IMR-90 (cell line): Measurements from ENCODE around the gene KRT8. TPM values are rescaled to one million over a fixed set of nuclear protein-coding genes. Genes with fewer than 3 reads are reported as not detected.

Experiments
- ATAC-seq: fragments of 200-7000 bp; cut with Tn5 transposase; 2 replicates; pipeline ENCODE4 v1.9.1; 2020; ENCODE audit warnings: low read depth, mild to moderate bottlenecking, moderate library complexity
- BruUV-seq: library from RNA; stranded (reverse); fragments of 400-500 nt; replicated peaks from 2 replicates; lab custom pipeline; 2021; lab: Mats Ljungman, UMichigan
- CTCF ChIA-PET: fragments of 300-600 bp; formaldehyde crosslinking; extraction: SDS; loops from one replicate; lab custom pipeline; 2021; ENCODE audit warnings: antibody characterized with exemption; lab: Yijun Ruan, JAX
- POLR2A ChIA-PET: fragments of 300-600 bp; sonication (Branson Sonifier 250); formaldehyde crosslinking; loops from one replicate; lab custom pipeline; 2022; ENCODE audit warnings: antibody characterized with exemption; ENCODE audit not compliant: unreplicated experiment; lab: Charles Lee
- DNase-seq: peaks from one replicate; pipeline ENCODE4 v3.0.0; 2013
- H2AFZ ChIP-seq: replicated peaks from 2 replicates; pipeline ENCODE3; 2013; ENCODE audit warnings: low read length, mild to moderate bottlenecking; ENCODE audit not compliant: poor library complexity
- H2AK5ac ChIP-seq: 2 replicates; pipeline ENCODE4 v1.6.1; 2013; ENCODE audit warnings: low read depth, low read length, inconsistent platforms
- H2AK9ac ChIP-seq: replicated peaks from 2 replicates; pipeline ENCODE3; 2013; ENCODE audit warnings: mild to moderate bottlenecking, low read depth, low read length, moderate library complexity; ENCODE audit not compliant: poor library complexity
- H2BK120ac ChIP-seq: 2 replicates; pipeline ENCODE4 v1.6.1; 2013; ENCODE audit warnings: low read depth, low read length, inconsistent platforms
- H2BK15ac ChIP-seq: 3 replicates; pipeline ENCODE4 v1.6.1; 2013; ENCODE audit warnings: low read depth, low read length, inconsistent platforms
- H2BK20ac ChIP-seq: 2 replicates; pipeline ENCODE4 v1.6.1; 2013; ENCODE audit warnings: low read depth, mild to moderate bottlenecking, inconsistent platforms, low read length, moderate library complexity
- H2BK5ac ChIP-seq: 2 replicates; pipeline ENCODE4 v1.6.1; 2013; ENCODE audit warnings: mild to moderate bottlenecking, low read depth, low read length, inconsistent platforms; ENCODE audit not compliant: poor library complexity, severe bottlenecking
- H3K14ac ChIP-seq: replicated peaks from 2 replicates; pipeline ENCODE4 v1.6.1; 2013; ENCODE audit warnings: low read depth, low read length, inconsistent platforms
- H3K18ac ChIP-seq: 2 replicates; pipeline ENCODE4 v1.6.1; 2013; ENCODE audit warnings: low read depth, low read length, control low read depth
- H3K23ac ChIP-seq: 2 replicates; pipeline ENCODE4 v1.6.1; 2013; ENCODE audit warnings: low read depth, low read length, inconsistent platforms
- H3K27ac ChIP-seq: 2 replicates; pipeline ENCODE4 v1.5.1; 2013; ENCODE audit warnings: mild to moderate bottlenecking, control low read depth, low read length; ENCODE audit not compliant: insufficient read depth
- H3K27me3 ChIP-seq: 2 replicates; pipeline ENCODE4 v1.6.1; 2013; ENCODE audit warnings: low read length; ENCODE audit not compliant: control insufficient read depth, insufficient read depth
- H3K36me3 ChIP-seq: 2 replicates; pipeline ENCODE4 v1.6.1; 2013; ENCODE audit warnings: low read length, mixed read lengths; ENCODE audit not compliant: control insufficient read depth, insufficient read depth
- H3K4ac ChIP-seq: 2 replicates; pipeline ENCODE4 v1.6.1; 2013; ENCODE audit warnings: low read depth, low read length, inconsistent platforms
- H3K4me1 ChIP-seq: 2 replicates; pipeline ENCODE4 v1.6.1; 2013; ENCODE audit warnings: low read length, mixed read lengths; ENCODE audit not compliant: control insufficient read depth, insufficient read depth
- H3K4me2 ChIP-seq: 2 replicates; pipeline ENCODE4 v1.6.1; 2013; ENCODE audit warnings: low read depth, mild to moderate bottlenecking, control low read depth, low read length, moderate library complexity
- H3K4me3 ChIP-seq: 2 replicates; pipeline ENCODE4 v1.5.1; 2013; ENCODE audit warnings: low read depth, mild to moderate bottlenecking, control low read depth, low read length, moderate library complexity; ENCODE audit not compliant: insufficient read depth
- H3K56ac ChIP-seq: 2 replicates; pipeline ENCODE4 v1.6.1; 2013; ENCODE audit warnings: low read length, inconsistent platforms; ENCODE audit not compliant: insufficient read depth; ENCODE audit errors: extremely low read depth
- H3K79me1 ChIP-seq, 2 experiments: 2 replicates each; pipeline ENCODE4 v1.6.1; 2013; ENCODE audit warnings: low read length in 2 of 2, inconsistent platforms in 1 of 2, low read depth in 1 of 2
- H3K9ac ChIP-seq: 2 replicates; pipeline ENCODE4 v1.6.1; 2013; ENCODE audit warnings: low read depth, low read length, control low read depth
- H3K9me1 ChIP-seq: 2 replicates; pipeline ENCODE4 v1.6.1; 2013; ENCODE audit warnings: low read length, inconsistent platforms; ENCODE audit not compliant: insufficient read depth
- H3K9me3 ChIP-seq: 2 replicates; pipeline ENCODE4 v1.6.1; 2013; ENCODE audit warnings: low read length; ENCODE audit not compliant: control insufficient read depth, insufficient read depth
- H4K20me1 ChIP-seq: 2 replicates; pipeline ENCODE4 v1.6.1; 2013; ENCODE audit warnings: low read length, inconsistent platforms; ENCODE audit not compliant: insufficient read depth
- H4K5ac ChIP-seq: 2 replicates; pipeline ENCODE4 v1.6.1; 2013; ENCODE audit warnings: mild to moderate bottlenecking, low read depth, low read length, control low read depth
- H4K8ac ChIP-seq, 2 experiments: 2 replicates each; pipeline ENCODE4 v1.6.1; 2013; ENCODE audit warnings: low read depth in 2 of 2, low read length in 2 of 2, control low read depth in 1 of 2, inconsistent platforms in 1 of 2
- H4K91ac ChIP-seq: 2 replicates; pipeline ENCODE4 v1.6.1; 2013; ENCODE audit warnings: low read depth, low read length, inconsistent platforms; ENCODE audit not compliant: insufficient read depth
- BHLHE40 ChIP-seq: fragments of 150-350 bp; IDR thresholded peaks from 2 replicates; pipeline ENCODE4 v1.6.1; 2016; ENCODE audit warnings: mild to moderate bottlenecking, low read depth, low read length
- CEBPB ChIP-seq: IDR thresholded peaks from 2 replicates; pipeline ENCODE4 v1.6.1; 2012; ENCODE audit warnings: low read depth, low read length, improper control_type of control experiment
- CHD1 ChIP-seq: IDR thresholded peaks from 2 replicates; pipeline ENCODE4 v1.6.1; 2012; ENCODE audit warnings: low read depth, low read length, improper control_type of control experiment
- ELK1 ChIP-seq: fragments of 150-350 bp; IDR thresholded peaks from 2 replicates; pipeline ENCODE4 v1.6.1; 2016; ENCODE audit warnings: low read depth, mild to moderate bottlenecking, low read length, moderate library complexity, borderline replicate concordance
- FOS ChIP-seq: fragments of 150-350 bp; IDR thresholded peaks from 2 replicates; pipeline ENCODE4 v1.6.1; 2016; ENCODE audit warnings: low read depth, low read length
- MAFK ChIP-seq: IDR thresholded peaks from 2 replicates; pipeline ENCODE4 v1.6.1; 2012; ENCODE audit warnings: low read depth, low read length, improper control_type of control experiment
- MAZ ChIP-seq: IDR thresholded peaks from 2 replicates; pipeline ENCODE4 v1.6.1; 2012; ENCODE audit warnings: low read depth, mild to moderate bottlenecking, low read length, improper control_type of control experiment, moderate library complexity, borderline replicate concordance
- MXI1 ChIP-seq: IDR thresholded peaks from 2 replicates; pipeline ENCODE4 v1.6.1; 2012; ENCODE audit warnings: low read depth, mild to moderate bottlenecking, low read length, moderate library complexity, borderline replicate concordance
- NFE2L2 ChIP-seq: fragments of 150-350 bp; IDR thresholded peaks from 2 replicates; pipeline ENCODE4 v1.6.1; 2016; ENCODE audit warnings: low read depth, mild to moderate bottlenecking, low read length
- POLR2A ChIP-seq: IDR thresholded peaks from 2 replicates; pipeline ENCODE4 v1.6.1; 2012; ENCODE audit warnings: mild to moderate bottlenecking, low read depth, low read length
- RAD21 ChIP-seq: IDR thresholded peaks from 2 replicates; pipeline ENCODE4 v1.6.1; 2012; ENCODE audit warnings: low read length, improper control_type of control experiment
- RCOR1 ChIP-seq: IDR thresholded peaks from 2 replicates; pipeline ENCODE4 v1.6.1; 2012; ENCODE audit warnings: mild to moderate bottlenecking, low read length, improper control_type of control experiment; ENCODE audit not compliant: insufficient replicate concordance
- RFX5 ChIP-seq: IDR thresholded peaks from 2 replicates; pipeline ENCODE4 v1.8.0; 2012; ENCODE audit warnings: low read depth, mild to moderate bottlenecking, low read length, moderate library complexity
- SMC3 ChIP-seq: fragments of 150-350 bp; IDR thresholded peaks from 2 replicates; pipeline ENCODE4 v1.6.1; 2016; ENCODE audit warnings: low read depth, mild to moderate bottlenecking, antibody characterized with exemption, low read length, moderate library complexity
- USF2 ChIP-seq: fragments of 150-350 bp; IDR thresholded peaks from 2 replicates; pipeline ENCODE4 v1.6.1; 2017; ENCODE audit warnings: mild to moderate bottlenecking, antibody characterized with exemption, low read length, low read depth
- WGBS, 2 experiments: methylation state at CpG; one replicate each; pipeline versions ENCODE4 v1.1.5 to v1.1.7; 2013; ENCODE audit warnings: missing lambda C conversion rate in 2 of 2; ENCODE audit not compliant: insufficient read length in 1 of 2; ENCODE audit errors: extremely low coverage in 2 of 2; 5-methylcytosine and 5-hydroxymethylcytosine counted together
- dilution Hi-C: fragments of 300-500 bp; cut with HindIII; formaldehyde crosslinking; loops from one replicate; pipeline ENCODE4 v1.14.3; 2018; ENCODE audit warnings: low sequenced_read_pairs; ENCODE audit not compliant: unreplicated experiment
- in situ Hi-C: fragments of 300-500 bp; cut with MboI; formaldehyde crosslinking; loops from 3 replicates; pipeline ENCODE4 v1.14.3; 2019; ENCODE audit warnings: low sequenced_read_pairs, inconsistent platforms, mixed read lengths
- intact Hi-C: fragments of 100-400 bp; cut with micrococcal nuclease; formaldehyde crosslinking; loops from 2 replicates; pipeline ENCODE4 v1.10.0; 2022
- polyA plus RNA-seq, 3 experiments: library from polyadenylated mRNA; depleted of rRNA; stranded (reverse); fragments of >200 nt; gene quantifications; 2 replicates each; pipeline ENCODE4 v1.2.3, GENCODE V29; 2012; ENCODE audit warnings: low replicate concordance in 1 of 3
- total RNA-seq: library from RNA; depleted of rRNA; stranded (reverse); fragments of >200 nt; gene quantifications from 2 replicates; pipeline ENCODE4 v1.2.3, GENCODE V29; 2012
- TF ChIP-seq, protein P1 (sequence below): conservative IDR thresholded peaks from 2 replicates; pipeline ENCODE4 v1.5.1; 2012; ENCODE audit warnings: mild to moderate bottlenecking, low read depth, low read length, improper control_type of control experiment

The KRT8 gene
- total and polyA plus RNA-seq, 2 of the 4 experiments (the other 2 are of a cell fraction), result 10.9 to 39.3 TPM

- Histone ChIP-seq H2AK9ac (no peak overlapping the region), H3K14ac (no peak overlapping the region), H3K56ac (no peak overlapping the region), H2AFZ (no peak overlapping the region), H2BK120ac (no peak overlapping the region), H3K9me3 (no peaks in the 10 kb centered on the region), H3K27me3 (no peaks in the 10 kb centered on the region; the same call in 1 of the 2 replicates), H3K4me1 (no peaks in the 10 kb centered on the region), H2BK20ac (no peak overlapping the region), H4K20me1 (no peaks in the 10 kb centered on the region), H3K23ac (no peak overlapping the region), H3K9ac (no peak overlapping the region), H3K4ac (no peak overlapping the region), H3K27ac (no peak overlapping the region), H3K18ac (no peak overlapping the region), H3K9me1 (no peaks in the 10 kb centered on the region; the same call in 1 of the 2 replicates), H2AK5ac (no peak overlapping the region), H4K5ac (no peak overlapping the region), H3K36me3 (no peaks in the 10 kb centered on the region), H3K79me1 (no peaks in the 10 kb centered on the region), H3K4me2 (no peak overlapping the region), H2BK5ac (no peak overlapping the region), H4K8ac (no peak overlapping the region), H2BK15ac (no peak overlapping the region), H3K4me3 (no peak overlapping the region), H4K91ac (no peak overlapping the region)
- ATAC-seq, result no peak
- dilution Hi-C loops, result no loop called here
- TF ChIP-seq POLR2A (no peak), BHLHE40 (no peak), MAFK (no peak), CEBPB (no peak), CHD1 (no peak), MAZ (no peak), MXI1 (no peak), ELK1 (no peak), FOS (no peak), RAD21 (no peak), NFE2L2 (no peak), RCOR1 (no peak), SMC3 (no peak), USF2 (no peak), RFX5 (no peak)
- TF ChIP-seq, protein P1, sequence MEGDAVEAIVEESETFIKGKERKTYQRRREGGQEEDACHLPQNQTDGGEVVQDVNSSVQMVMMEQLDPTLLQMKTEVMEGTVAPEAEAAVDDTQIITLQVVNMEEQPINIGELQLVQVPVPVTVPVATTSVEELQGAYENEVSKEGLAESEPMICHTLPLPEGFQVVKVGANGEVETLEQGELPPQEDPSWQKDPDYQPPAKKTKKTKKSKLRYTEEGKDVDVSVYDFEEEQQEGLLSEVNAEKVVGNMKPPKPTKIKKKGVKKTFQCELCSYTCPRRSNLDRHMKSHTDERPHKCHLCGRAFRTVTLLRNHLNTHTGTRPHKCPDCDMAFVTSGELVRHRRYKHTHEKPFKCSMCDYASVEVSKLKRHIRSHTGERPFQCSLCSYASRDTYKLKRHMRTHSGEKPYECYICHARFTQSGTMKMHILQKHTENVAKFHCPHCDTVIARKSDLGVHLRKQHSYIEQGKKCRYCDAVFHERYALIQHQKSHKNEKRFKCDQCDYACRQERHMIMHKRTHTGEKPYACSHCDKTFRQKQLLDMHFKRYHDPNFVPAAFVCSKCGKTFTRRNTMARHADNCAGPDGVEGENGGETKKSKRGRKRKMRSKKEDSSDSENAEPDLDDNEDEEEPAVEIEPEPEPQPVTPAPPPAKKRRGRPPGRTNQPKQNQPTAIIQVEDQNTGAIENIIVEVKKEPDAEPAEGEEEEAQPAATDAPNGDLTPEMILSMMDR, result no peak
- WGBS, 2 experiments, result 60% methylated on average over 1 of the region's 9 CpGs; no CpG with 5 or more reads in 1 of the 2 experiments
- in situ Hi-C loops, result no loop called here
- intact Hi-C loops, result no loop called here
- ChIA-PET CTCF (no interaction called here), POLR2A (no interaction called here)
- no peak for DNase-seq
- no TSS peak for BruUV-seq
Observed at GRCh38 chr12:52913431-52913821, 8.6 kb upstream of the KRT8 start.
